ENCODE data around the gene SPSB4. TPM values are rescaled to one million over a fixed set of nuclear protein-coding genes. Genes with fewer than 3 reads are reported as not detected.

The SPSB4 gene
- total and polyA plus RNA-seq, 9 of the 15 experiments (the other 6 are each of a cell fraction or from before 2014, with no cell fraction given): not detected

DNA sequence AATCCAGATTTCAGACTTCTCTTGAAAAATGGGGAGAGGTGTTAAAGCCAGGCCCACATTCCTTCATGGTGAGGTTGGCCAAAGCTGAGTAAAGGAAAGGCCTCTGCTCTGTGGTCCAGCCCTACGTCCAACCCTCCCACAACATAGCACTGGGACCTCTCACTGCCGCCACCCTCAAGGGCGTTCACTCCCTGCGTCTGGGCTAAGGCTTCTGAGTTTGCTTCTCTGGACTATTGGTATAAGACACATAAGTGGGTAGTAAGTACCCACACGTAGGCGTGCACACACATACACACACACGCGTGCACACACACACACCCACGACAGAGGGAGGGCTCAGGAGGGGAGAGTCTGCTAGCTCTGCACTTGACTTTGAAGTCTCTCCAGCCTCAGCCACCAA lies 100.3 kb downstream of the SPSB4 start:
- no peak overlapping the region for H3K4me3 ChIP-seq
- no peak for DNase-seq (ENCODE audit: extremely low read depth in 1 of 4, low spot score in 3 of 4)
- ChIA-PET CTCF (ENCODE audit: low intra/inter-chr PET ratio) (no interaction called here), POLR2A (interaction anchor here (1.1 kb wide), 1 partner anchor 8 kb away, joined by 3 read pairs; no protein-coding TSS in a partner anchor)
- H3K9me1 ChIP-seq (ENCODE audit: control insufficient read depth, insufficient read depth, low read length): no peaks in the 10 kb centered on the region
- intact Hi-C loops (cut with micrococcal nuclease) (no loop called here), in situ Hi-C loops (cut with MboI) (no loop called here)
- no peak overlapping the region for H3K4me2 ChIP-seq (ENCODE audit: insufficient read depth, low read length)
- no peaks in the 10 kb centered on the region for H4K20me1 ChIP-seq (replicated peaks; ENCODE audit: control insufficient read depth, insufficient read depth, low read length)
- no peaks in the 10 kb centered on the region for H3K79me2 ChIP-seq (ENCODE audit: control insufficient read depth, insufficient read depth, low read length)
- no TSS peak for BruUV-seq (replicated peaks)
- no peak overlapping the region for H3K9ac ChIP-seq (ENCODE audit: insufficient read depth in 1 of 2, low read depth in 2 of 2, low read length in 2 of 2)
- peaks cover 15 to 46% of the 10 kb centered on the region in 2 experiments; a peak in 3 of 5 replicates for H3K27me3 ChIP-seq (ENCODE audit: control insufficient read depth in 2 of 2, insufficient read depth in 2 of 2, low read length in 2 of 2)
- FAIRE-seq: no peak
- WGBS (ENCODE audit: insufficient coverage, low coverage, missing lambda C conversion rate): 0% methylated on average over 9 of the region's 9 CpGs
- TF ChIP-seq, protein P1, sequence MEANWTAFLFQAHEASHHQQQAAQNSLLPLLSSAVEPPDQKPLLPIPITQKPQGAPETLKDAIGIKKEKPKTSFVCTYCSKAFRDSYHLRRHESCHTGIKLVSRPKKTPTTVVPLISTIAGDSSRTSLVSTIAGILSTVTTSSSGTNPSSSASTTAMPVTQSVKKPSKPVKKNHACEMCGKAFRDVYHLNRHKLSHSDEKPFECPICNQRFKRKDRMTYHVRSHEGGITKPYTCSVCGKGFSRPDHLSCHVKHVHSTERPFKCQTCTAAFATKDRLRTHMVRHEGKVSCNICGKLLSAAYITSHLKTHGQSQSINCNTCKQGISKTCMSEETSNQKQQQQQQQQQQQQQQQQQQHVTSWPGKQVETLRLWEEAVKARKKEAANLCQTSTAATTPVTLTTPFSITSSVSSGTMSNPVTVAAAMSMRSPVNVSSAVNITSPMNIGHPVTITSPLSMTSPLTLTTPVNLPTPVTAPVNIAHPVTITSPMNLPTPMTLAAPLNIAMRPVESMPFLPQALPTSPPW (CRISPR knock-in tag; IDR thresholded peaks at IDR 0.05): no peak
- TF ChIP-seq HMG20B (CRISPR knock-in tag; IDR thresholded peaks at IDR 0.05) (no peak), RBM25 (IDR thresholded peaks at IDR 0.05; ENCODE audit: low read depth, low read length, severe bottlenecking) (no peak), MCM5 (IDR thresholded peaks at IDR 0.05; ENCODE audit: low read depth) (no peak), HDAC8 (tag; IDR thresholded peaks at IDR 0.05) (no peak), ZNF696 (CRISPR knock-in tag; conservative IDR thresholded peaks at IDR 0.05) (no peak), TCF15 (CRISPR knock-in tag; IDR thresholded peaks at IDR 0.05) (no peak), ASH1L (IDR thresholded peaks at IDR 0.05; ENCODE audit: borderline replicate concordance, low read depth, partially characterized antibody) (no peak), NFYB (IDR thresholded peaks at IDR 0.05; ENCODE audit: extremely low read depth, insufficient read length) (no peak), RUNX1 (IDR thresholded peaks at IDR 0.05; ENCODE audit: low read depth) (no peak), FOXJ3 (CRISPR knock-in tag; IDR thresholded peaks at IDR 0.05) (no peak), STAT5B (CRISPR knock-in tag; IDR thresholded peaks at IDR 0.05) (no peak), SAFB (IDR thresholded peaks at IDR 0.05; ENCODE audit: borderline replicate concordance, low read depth, low read length) (no peak), FOXJ2 (tag; IDR thresholded peaks at IDR 0.05) (no peak)
- TF ChIP-seq, protein P2, sequence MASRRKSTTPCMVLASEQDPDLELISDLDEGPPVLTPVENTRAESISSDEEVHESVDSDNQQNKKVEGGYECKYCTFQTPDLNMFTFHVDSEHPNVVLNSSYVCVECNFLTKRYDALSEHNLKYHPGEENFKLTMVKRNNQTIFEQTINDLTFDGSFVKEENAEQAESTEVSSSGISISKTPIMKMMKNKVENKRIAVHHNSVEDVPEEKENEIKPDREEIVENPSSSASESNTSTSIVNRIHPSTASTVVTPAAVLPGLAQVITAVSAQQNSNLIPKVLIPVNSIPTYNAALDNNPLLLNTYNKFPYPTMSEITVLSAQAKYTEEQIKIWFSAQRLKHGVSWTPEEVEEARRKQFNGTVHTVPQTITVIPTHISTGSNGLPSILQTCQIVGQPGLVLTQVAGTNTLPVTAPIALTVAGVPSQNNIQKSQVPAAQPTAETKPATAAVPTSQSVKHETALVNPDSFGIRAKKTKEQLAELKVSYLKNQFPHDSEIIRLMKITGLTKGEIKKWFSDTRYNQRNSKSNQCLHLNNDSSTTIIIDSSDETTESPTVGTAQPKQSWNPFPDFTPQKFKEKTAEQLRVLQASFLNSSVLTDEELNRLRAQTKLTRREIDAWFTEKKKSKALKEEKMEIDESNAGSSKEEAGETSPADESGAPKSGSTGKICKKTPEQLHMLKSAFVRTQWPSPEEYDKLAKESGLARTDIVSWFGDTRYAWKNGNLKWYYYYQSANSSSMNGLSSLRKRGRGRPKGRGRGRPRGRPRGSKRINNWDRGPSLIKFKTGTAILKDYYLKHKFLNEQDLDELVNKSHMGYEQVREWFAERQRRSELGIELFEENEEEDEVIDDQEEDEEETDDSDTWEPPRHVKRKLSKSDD (conservative IDR thresholded peaks at IDR 0.05; ENCODE audit: low read length): no peak
- no peak overlapping the region for H3K27ac ChIP-seq (ENCODE audit: extremely low read depth, low read depth, low read length)
- no peaks in the 10 kb centered on the region for H3K9me3 ChIP-seq (replicated peaks; ENCODE audit: control insufficient read depth, insufficient read depth, low read depth, low read length)
- H3K36me3 ChIP-seq (ENCODE audit: control insufficient read depth, insufficient read depth, low read length): no peaks in the 10 kb centered on the region
- ATAC-seq: peak; percentile 47; the same call in 2 of the 3 replicates
- no peaks in the 10 kb centered on the region for H3K4me1 ChIP-seq (replicated peaks in 1 of 2; ENCODE audit: control insufficient read depth in 2 of 2, insufficient read depth in 2 of 2, low read length in 2 of 2)
- H2AFZ ChIP-seq (ENCODE audit: low read depth, low read length): no peak overlapping the region
